GDM1 (cell line): Measurements from ENCODE around the gene SLC27A1.
"Not testable (repeated sequence)": the region's sequence is repeated elsewhere in the genome, so short reads cannot be mapped to it uniquely, and the experiment has no call there.

ENCODE experiments used
- DNase-seq: peaks from one replicate; lab custom pipeline; 2025; lab: John Stamatoyannopoulos, UW

Gene SLC27A1

GRCh38 chr19:17511724-17512573, 41.6 kb downstream of the SLC27A1 start:
- peak; percentile 92 for DNase-seq

GRCh38 chr19:17512574-17512939, 42.2 kb downstream of the SLC27A1 start:
- DNase-seq: no peak

DNA sequence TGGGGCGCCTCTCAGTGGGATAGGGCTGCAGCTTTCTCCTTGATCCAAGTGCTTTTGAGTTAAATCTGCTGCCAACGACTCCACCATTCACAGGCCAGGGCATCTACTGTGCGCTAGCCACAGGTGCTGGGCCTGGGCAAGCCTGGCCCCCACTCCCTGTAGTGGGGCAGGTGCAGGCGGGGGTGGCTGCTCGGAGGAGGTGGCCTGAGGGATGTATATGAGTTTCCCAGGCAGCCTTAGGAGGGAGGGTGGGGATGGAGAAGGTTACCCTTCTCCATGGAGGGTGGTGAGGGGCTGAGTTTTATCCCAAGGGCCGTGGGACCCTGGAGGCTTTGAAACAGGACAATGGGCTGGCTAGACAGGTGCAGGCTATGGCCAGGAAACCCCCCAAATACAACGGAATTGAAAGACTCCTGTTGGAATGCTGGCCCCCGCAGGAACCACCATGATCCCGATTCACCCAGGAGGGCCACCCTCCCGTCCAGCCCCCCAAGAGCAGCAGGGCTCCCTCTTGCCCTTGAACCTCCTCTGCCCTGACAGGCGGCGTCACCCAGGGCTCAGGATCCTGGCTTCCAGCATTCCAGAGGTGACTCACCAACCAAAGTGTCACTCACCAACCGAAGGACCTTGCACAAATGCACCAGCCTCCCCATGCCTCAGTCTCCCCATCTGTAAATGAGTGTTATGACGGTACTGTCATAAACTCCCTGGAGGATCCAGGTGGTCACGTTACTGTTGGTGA, 45.3 kb downstream of the SLC27A1 start:
- DNase-seq: no peak

DNA sequence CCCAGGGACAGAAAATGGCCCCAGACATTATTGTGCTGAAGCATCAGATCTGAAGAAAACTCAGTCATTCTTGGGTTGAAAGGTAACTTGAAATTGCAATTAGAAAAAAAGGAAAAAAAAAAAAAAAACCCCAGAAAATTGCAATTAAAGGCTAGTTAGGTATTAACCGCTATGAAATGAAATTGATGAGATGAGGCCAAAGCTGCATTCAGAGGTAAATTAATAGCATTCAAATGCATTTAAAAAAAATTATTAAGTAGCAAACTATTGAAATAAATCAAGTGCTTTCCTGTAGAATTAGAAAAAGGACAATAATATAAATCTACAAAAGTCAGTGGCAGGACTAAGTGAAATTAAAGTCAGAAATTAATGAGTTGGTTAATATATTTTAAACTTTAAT, 47.6 kb downstream of the SLC27A1 start:
- DNase-seq: no peak

DNA sequence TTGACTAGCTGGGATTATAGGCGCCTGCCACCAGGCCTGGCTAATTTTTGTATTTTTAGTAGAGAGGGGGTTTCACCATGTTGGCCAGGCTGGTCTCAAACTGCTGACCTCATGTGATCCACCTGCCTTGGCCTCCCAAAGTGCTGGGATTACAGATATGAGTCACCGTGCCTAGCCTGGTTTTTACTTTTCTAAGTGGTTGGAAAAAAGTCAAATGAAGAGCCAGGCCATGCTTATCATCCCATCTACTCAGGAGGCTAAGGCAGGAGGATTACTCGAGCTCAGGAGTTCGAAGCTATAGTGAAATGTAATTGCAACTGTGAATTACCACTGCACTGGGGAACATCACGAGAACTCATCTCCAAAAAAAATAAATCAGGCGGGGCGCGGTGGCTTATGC, 48.3 kb downstream of the SLC27A1 start:
- not testable (repeated sequence) for DNase-seq

DNA sequence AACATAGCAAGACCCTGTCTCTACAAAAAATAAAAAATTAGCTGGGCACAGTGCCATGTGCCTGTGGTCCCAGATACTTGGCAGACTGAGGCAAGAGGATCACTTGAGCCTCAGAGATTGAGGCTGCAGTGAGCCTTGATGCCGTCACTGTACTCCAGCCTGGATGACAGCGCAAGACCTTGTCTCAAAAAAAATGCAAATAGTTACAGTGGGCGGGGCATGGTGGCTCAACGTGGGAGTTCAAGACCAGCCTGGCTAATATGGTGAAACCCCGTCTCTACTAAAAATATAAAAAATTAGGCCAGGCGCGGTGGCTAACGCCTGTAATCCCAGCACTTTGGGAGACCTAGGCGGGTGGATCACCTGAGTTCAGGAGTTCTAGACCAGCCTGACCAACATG, 49.6 kb downstream of the SLC27A1 start:
- no peak for DNase-seq

DNA sequence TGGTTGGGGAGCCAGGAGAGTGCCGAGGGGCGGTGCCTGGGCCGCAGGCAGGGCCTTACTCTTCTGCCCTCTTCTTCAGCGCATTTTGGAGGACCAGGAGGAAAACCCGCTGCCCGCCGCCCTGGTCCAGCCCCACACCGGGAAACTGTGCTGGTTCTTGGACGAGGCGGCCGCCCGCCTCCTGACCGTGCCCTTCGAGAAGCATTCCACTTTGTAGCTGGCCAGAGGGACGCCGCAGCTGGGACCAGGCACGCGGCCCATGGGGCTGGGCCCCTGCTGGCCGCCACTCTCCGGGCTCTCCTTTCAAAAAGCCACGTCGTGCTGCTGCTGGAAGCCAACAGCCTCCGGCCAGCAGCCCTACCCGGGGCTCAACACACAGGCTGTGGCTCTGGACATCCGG, 50.5 kb downstream of the SLC27A1 start:
- no peak for DNase-seq

GRCh38 chr19:17522988-17523872, 52.9 kb downstream of the SLC27A1 start:
- DNase-seq: peak; percentile 97

DNA sequence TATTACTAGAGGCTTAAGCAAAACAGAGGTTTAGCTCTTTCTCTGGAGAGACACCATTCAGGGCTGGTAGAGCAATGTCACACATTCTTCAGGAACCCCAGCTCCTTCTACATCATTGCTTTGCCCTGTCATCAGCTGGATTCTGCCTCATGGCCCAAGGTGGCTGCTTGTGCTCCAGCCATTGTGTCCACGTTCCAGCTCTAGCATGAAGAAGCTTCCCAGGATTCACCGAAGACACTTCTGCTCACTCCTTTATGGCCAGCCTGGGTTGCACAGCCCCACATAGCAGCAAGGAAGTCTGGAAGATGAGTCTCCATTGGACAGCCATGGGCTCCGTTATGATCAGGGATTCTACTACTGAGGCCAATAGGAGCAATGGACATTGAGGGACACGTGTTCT, 54.3 kb downstream of the SLC27A1 start:
- no peak for DNase-seq

DNA sequence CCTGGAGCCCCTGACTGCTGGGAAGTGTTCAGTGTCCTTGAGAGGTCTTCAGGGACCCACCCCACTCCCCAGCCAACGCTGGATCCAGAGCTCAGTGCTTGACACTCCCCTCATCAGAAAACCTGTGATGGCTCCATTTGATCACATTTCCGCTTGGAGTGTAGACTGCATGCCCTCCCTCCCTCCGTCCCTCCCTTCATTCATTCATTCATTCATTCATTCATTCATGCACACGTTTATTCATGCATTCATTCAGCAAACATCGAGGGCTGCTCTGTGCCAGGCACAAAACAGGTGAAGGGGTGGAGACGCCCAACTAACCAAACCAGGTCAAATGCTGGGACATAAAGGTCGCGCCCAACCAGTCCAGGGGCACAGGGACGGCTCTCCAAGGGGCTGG, 54.8 kb downstream of the SLC27A1 start:
- no peak for DNase-seq

GRCh38 chr19:17526922-17527321, 56.6 kb downstream of the SLC27A1 start:
- no peak for DNase-seq

DNA sequence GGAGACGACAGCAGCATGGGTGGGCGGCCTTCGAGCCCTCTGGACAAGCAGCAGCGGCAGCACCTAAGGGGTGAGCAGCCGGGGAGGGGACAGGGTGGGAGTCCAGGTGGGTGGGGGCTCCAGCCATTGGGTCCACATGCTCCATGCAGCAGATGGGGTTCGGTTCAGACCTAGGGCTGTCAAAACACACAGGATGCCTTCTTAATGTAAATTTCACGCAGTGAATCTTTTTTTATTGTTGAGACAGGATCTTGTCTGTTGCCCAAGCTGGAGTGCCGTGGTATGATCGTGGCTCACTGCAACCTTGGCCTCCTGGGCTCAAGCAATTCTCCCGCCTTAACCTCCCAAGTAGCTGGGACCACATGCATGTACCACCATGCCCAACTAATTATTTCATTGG, 57.0 kb downstream of the SLC27A1 start:
- no peak for DNase-seq

DNA sequence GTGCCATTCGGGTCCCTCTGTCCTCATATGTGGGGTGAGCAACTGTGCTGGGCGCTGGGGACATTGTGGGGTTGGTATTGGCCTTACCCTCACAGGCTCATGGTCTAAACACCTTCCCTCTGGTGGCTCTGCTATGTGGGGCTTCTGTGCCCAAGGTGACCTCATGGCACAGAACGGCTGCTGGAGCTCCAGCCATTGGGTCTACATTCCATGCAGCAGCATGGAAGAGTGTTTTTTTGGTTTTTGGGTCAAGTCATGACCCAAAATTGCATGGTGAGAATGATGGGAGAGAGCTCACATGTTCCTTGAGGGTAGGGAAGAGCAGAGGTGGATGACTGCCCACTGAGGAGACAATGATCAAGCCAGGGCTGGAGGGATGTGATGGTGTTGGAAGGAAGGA, 58.3 kb downstream of the SLC27A1 start:
- DNase-seq: no peak

DNA sequence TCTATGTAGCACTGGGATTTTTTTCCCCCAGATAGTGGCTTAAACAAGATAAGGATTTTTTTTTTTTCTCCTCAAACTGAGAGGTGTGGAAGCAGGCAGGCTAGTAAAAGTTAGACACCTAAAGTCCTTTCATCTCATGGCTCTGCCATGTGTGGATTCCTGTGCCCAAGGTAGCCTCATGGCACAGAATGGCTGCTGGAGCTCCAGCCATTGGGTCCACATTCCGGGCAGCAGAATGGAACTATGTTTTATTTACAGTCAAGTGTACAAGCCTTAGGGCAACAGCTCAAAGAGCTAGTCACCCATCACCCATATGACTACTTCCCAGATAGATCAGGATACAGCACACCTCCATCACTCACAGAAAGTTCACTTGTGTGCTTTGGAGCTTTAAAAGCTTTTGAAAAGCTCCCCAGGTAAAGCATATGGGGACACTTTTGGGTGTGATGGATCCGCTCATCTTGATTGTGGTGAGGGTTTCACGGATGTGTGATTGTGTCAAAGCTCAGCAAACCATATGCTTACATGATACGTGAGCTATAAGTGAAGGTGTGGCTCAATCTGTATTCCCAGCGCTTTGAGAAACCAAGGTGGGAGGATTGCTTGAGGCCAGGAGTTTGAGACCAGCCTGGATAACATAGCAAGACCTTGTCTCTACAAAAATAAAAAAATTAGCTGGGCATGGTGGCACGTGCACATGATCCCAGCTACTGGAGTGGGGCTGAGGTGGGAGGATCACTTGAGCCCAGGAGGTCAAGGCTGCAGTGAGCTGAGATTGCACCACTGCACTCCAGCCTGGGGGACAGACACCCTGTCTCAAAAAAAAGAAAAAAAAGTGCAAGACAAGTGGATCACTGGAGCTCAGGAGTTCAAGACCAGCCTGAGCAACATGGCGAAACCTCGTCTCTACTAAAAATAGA, 59.2 kb downstream of the SLC27A1 start:
- DNase-seq: no peak

GRCh38 chr19:17530586-17530985, 60.3 kb downstream of the SLC27A1 start:
- no peak for DNase-seq

- no peak for DNase-seq
Observed at GRCh38 chr19:17532116-17532515, 61.8 kb downstream of the SLC27A1 start.

DNA sequence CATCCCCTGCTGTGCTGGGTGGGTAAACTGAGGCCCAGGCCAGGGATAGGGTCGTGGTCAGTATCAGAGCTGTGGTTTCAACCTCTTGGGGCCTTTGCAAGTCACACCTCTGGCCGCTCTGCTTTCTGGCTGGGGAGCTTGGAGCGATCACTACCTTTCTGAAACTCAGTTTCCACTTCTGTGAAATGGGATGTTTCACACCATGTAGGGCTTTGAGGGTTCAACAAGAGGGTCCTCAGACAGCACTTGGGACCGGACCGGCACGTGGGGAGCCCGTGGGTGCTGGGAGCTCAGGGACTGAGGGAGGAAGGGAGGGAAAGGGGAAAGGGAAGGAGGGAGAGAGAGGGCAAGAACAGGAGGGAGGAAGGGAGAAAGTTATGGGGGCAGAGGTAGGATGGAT, 62.2 kb downstream of the SLC27A1 start:
- no peak for DNase-seq

GRCh38 chr19:17534767-17535166, 64.4 kb downstream of the SLC27A1 start:
- no peak for DNase-seq

GRCh38 chr19:17536955-17537354, 66.6 kb downstream of the SLC27A1 start:
- DNase-seq: no peak

DNA sequence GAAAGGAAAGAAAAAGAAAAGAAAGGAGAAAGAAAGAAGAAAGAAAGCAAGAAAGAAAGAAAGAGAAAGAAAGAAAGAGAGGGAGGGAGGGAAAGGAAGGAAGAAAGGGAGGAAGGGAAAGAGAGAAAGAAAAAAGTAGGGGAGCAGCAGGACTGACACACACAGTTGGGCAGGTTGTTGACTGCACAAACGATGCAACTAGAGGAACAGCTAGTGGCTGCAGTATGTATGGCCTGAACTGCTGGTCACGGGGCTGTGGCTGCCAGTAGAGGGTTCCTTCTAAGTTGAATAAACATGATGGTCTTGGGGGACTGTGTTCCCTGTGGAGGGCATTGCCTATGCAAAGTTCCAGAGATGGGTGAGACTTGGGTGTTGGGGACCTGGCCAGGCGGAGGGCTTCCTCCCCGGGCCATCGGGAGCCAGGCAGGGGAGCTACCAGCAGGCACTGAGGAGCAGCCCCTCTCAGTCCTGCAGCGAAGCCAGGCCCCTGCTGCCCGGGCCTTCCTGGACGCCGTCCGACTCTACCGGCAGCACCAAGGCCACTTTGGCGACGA, 68.4 kb downstream of the SLC27A1 start:
- DNase-seq: no peak
